Nephron (organoid): ENCODE measurements around the gene GH2.
"Not testable (repeated sequence)": the region's sequence is repeated elsewhere in the genome, so short reads cannot be mapped to it uniquely, and the experiment has no call there.

ENCODE experiments used
- H3K27ac Mint-ChIP-seq, 3 experiments: 2 replicates each; pipeline ENCODE4 v1.8.0; 2020; ENCODE audit warnings: mixed read lengths in 3 of 3, mild to moderate bottlenecking in 2 of 3, moderate library complexity in 1 of 3
- H3K27me3 Mint-ChIP-seq: 2 replicates; pipeline ENCODE4 v1.8.0; 2021; ENCODE audit warnings: low read depth, mild to moderate bottlenecking, moderate library complexity, mixed read lengths
- H3K36me3 Mint-ChIP-seq: 2 replicates; pipeline ENCODE4 v1.8.0; 2020; ENCODE audit warnings: low read depth, mixed read lengths
- H3K4me1 Mint-ChIP-seq: 2 replicates; pipeline ENCODE4 v1.8.0; 2020; ENCODE audit warnings: mixed read lengths
- H3K4me3 Mint-ChIP-seq, 3 experiments: 2 replicates each; pipeline ENCODE4 v1.8.0; 2020; ENCODE audit warnings: mild to moderate bottlenecking in 3 of 3, mixed read lengths in 3 of 3, moderate library complexity in 2 of 3
- H3K9me3 Mint-ChIP-seq: 2 replicates; pipeline ENCODE4 v1.8.0; 2020; ENCODE audit warnings: mixed read lengths
- TF ChIP-seq, protein P1 (sequence below), 3 experiments: fragments of 200-600 bp; sonication (generic); IDR thresholded peaks; one replicate each; pipeline ENCODE4 v1.5.0; 2021; ENCODE audit warnings: antibody characterized with exemption in 3 of 3; ENCODE audit not compliant: unreplicated experiment in 3 of 3

GH2 gene

DNA sequence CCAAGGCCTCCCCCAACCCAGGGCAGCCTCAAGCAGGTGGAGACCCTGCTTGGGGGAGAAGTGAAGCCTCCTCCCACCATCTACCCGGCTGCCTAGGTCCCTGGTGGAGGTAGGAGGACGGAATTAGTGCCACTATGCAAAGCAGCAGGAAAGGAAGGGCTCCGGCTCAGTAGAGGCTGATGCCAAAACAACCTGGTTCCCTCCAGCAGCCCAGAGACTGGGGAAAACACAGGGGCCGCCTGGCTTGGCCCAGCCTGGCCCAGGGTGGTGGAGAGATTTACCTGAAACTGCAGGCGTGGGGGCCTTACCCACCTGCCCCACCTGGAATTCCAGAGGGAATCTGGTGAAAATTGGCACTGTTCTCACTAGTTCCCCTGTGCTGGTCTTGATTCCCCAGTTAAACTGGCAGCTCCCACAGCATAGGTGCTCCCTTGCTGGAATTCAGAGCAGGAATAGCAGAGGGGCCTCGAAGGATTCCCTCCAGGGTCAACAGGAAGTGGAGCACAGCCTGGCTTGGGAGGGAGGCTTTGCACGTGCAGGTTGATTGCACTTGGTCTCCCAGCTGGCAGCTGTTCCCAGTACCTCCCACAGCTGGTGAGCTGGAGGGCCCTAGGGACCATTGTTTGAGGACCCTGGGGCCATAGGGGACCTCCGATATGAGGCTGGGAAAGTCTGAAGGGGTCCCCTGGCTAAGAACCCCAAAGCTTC lies 45.9 kb upstream of the GH2 start:
- Mint-ChIP-seq H3K4me1 (no peaks in the 10 kb centered on the region), H3K27me3 (no peaks in the 10 kb centered on the region), H3K4me3 (no peak overlapping the region), H3K36me3 (no peaks in the 10 kb centered on the region), H3K27ac (no peak overlapping the region), H3K9me3 (no peaks in the 10 kb centered on the region)
- TF ChIP-seq, protein P1, sequence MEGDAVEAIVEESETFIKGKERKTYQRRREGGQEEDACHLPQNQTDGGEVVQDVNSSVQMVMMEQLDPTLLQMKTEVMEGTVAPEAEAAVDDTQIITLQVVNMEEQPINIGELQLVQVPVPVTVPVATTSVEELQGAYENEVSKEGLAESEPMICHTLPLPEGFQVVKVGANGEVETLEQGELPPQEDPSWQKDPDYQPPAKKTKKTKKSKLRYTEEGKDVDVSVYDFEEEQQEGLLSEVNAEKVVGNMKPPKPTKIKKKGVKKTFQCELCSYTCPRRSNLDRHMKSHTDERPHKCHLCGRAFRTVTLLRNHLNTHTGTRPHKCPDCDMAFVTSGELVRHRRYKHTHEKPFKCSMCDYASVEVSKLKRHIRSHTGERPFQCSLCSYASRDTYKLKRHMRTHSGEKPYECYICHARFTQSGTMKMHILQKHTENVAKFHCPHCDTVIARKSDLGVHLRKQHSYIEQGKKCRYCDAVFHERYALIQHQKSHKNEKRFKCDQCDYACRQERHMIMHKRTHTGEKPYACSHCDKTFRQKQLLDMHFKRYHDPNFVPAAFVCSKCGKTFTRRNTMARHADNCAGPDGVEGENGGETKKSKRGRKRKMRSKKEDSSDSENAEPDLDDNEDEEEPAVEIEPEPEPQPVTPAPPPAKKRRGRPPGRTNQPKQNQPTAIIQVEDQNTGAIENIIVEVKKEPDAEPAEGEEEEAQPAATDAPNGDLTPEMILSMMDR (IDR thresholded peaks at IDR 0.05; ENCODE audit: unreplicated experiment in 3 of 3): no peak

DNA sequence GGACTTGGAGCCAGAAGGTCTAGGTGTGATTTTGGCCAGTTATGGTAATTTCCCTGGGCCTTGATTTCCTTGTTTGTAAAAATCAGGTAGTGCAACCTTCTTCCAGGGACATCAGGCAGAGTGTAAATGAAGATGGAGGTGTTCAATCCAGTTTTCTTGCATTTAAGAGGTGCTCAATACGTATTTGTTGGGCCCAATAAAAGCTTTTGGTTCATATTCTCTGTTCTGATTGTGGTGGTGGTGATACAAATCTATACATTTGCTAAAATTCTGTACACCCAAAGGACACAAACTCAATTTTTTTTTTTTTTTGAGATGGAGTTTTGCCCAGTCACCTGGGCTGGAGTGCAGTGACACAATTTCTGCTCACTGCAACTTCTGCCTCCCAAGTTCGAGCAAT lies 44.4 kb upstream of the GH2 start:
- Mint-ChIP-seq H3K27ac (no peak overlapping the region), H3K27me3 (no peaks in the 10 kb centered on the region), H3K9me3 (no peaks in the 10 kb centered on the region), H3K4me3 (no peak overlapping the region), H3K4me1 (no peaks in the 10 kb centered on the region), H3K36me3 (no peaks in the 10 kb centered on the region)
- TF ChIP-seq, protein P1 (IDR thresholded peaks at IDR 0.05; ENCODE audit: unreplicated experiment in 3 of 3): no peak

DNA sequence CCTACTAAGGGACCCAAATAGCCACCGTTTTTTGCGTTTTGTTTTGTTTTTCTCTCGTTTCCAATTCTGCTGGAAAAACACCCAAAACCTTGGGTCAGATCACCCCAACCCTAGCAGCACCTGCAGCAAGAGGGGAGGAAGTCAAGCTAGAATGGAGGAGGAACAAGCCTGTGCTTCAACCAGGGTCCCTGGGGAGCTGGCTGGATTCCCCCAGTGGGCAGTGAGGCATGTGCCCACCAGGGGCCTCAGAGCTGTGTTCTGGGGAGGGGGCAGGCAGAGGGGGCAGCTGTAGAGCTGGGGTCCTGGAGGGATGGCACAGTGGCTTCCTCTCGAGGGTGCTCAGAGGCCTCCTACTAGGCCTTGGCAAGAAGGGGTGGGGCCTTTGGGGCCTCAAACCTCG lies 43.9 kb upstream of the GH2 start:
- Mint-ChIP-seq H3K4me3 (no peak overlapping the region), H3K4me1 (no peaks in the 10 kb centered on the region), H3K9me3 (no peaks in the 10 kb centered on the region), H3K36me3 (no peaks in the 10 kb centered on the region), H3K27ac (no peak overlapping the region), H3K27me3 (no peaks in the 10 kb centered on the region)
- TF ChIP-seq, protein P1 (IDR thresholded peaks at IDR 0.05; ENCODE audit: unreplicated experiment in 3 of 3): no peak

DNA sequence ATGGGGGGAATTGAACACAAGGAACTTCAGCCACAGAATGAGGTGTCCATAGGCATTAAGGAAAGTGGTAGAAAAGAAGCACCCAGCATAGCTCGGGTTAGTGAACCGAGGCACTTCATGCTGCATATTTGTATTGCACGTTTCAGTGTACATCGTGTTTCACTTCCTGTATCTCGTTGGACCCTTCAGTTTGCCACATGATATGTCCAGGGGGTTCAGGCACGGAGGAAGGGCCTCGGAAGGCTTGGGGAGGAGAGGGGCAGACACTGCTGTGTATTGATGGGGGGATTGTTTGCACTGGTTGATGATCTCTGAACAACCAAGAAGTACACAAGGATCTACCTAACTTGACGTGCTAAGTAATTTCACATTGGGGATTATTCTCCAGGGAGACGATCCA lies 40.7 kb upstream of the GH2 start:
- not testable (repeated sequence) for H3K9me3 Mint-ChIP-seq, H3K4me3 Mint-ChIP-seq, H3K36me3 Mint-ChIP-seq, H3K27ac Mint-ChIP-seq, H3K27me3 Mint-ChIP-seq, H3K4me1 Mint-ChIP-seq

DNA sequence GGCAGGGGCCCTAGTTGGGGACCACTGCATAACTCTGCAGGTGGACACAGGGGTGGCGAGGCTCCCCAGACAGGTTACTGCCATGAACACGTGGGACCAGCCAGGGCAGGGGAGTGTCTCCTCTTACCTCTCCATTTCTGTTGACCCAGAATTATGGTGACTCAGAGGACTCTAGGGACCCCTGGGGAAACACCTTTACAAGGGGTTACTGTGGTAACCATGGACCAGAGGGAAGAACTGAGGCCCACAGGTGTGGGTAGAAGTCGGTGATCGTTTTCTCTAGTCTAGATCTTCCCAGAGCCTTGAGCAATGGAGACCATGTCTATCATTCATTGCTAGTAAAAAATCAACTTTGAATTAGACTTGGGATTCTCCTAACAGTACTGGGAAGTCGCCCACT lies 39.0 kb upstream of the GH2 start:
- H3K4me3 Mint-ChIP-seq, H3K36me3 Mint-ChIP-seq, H3K4me1 Mint-ChIP-seq, H3K9me3 Mint-ChIP-seq, H3K27ac Mint-ChIP-seq: not testable (repeated sequence)
- peaks cover 13% of the 10 kb centered on the region for H3K27me3 Mint-ChIP-seq

DNA sequence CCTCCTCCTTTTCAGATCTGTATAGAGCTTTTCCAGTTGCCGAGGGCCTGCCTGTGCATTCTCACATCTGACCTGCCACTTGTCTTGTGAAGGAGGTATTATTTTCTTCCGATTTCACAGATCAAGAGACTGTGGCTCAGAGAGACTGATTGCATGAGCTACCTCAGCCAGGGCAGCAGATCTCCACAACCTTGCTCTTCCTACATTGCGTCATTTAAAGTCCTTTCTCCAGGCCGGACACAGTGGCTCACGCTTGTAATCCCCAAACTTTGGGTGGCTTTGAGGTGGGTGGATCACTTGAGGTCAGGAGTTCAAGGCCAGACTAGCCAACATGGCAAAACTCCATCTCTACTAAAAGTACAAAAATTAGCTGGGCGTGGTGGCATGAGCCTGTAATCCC lies 38.3 kb upstream of the GH2 start:
- H3K27me3 Mint-ChIP-seq: peaks cover 13% of the 10 kb centered on the region
- H3K36me3 Mint-ChIP-seq, H3K4me3 Mint-ChIP-seq, H3K27ac Mint-ChIP-seq, H3K4me1 Mint-ChIP-seq, H3K9me3 Mint-ChIP-seq: not testable (repeated sequence)

DNA sequence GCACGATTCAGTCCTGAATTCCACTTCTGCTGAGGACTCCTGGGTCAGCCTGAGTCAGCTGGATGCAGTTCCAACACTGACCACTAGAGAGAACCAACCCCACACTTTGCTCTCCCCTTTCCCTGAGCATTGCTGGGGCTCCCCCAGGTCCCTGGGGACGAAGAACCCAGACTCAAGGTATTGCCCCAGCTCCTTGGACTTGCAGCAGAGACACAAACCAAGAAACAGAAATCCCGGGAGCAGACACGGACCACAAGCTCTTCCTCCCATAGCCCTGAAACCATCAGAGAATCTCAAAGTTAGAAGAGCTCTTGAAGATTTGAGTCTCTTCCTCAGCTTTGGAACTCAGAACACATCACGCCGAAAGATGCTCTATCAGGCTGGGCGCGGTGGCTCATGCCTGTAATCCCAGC lies 37.6 kb upstream of the GH2 start:
- Mint-ChIP-seq H3K9me3 (no peaks in the 10 kb centered on the region), H3K27ac (no peak overlapping the region), H3K27me3 (peaks cover 13% of the 10 kb centered on the region), H3K4me3 (no peak overlapping the region), H3K36me3 (no peaks in the 10 kb centered on the region), H3K4me1 (peaks cover 5% of the 10 kb centered on the region)
- TF ChIP-seq, protein P1 (IDR thresholded peaks at IDR 0.05; ENCODE audit: unreplicated experiment in 3 of 3): peak; percentile 84 to 91 (median 85)

DNA sequence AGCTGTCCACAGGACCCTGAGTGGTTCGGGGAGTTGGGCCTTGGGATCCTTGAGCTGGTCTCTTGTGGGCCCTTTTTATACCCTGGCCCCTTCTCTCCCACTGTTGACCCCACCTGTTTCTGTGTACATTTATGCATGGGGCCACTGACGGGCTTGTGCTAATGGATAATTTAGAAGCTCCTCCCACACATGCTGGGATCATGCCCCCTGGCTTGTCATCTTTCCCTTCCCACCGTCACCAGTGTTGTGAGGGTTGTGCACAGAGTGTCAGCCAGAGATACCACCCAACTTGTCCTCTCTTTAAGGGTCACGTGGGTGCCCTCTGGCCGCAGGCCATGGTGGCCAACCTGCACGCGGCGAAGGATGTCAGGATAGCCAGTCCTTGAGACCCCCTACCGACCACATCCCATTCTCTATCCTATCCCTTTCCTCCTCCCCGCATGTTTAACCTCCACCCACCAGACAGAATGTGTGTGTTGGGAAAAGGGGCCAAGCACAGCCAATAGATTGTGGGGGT lies 37.1 kb upstream of the GH2 start, which contains the start of gene GH1:
Gene GH1, minus strand, starts transcription at position 51 of the 517 bp plus-strand sequence. CDS start 63 bp downstream, outside the sequence.
- not testable (repeated sequence) for H3K4me3 Mint-ChIP-seq, H3K9me3 Mint-ChIP-seq, H3K4me1 Mint-ChIP-seq, H3K36me3 Mint-ChIP-seq, H3K27ac Mint-ChIP-seq
- peaks cover 13% of the 10 kb centered on the region for H3K27me3 Mint-ChIP-seq
